H1 (cell line): ENCODE data around the gene ADK. TPM values are rescaled to one million over a fixed set of nuclear protein-coding genes. Genes with fewer than 3 reads are reported as not detected.

Source experiments
- EGR1 ChIP-seq: IDR thresholded peaks from 2 replicates; pipeline ENCODE4 v1.6.1; 2011; ENCODE audit warnings: low read depth, low read length, borderline replicate concordance
- RBBP5 ChIP-seq: IDR thresholded peaks from 2 replicates; pipeline ENCODE4 v1.7.1; 2012; ENCODE audit warnings: low read depth, mild to moderate bottlenecking, inconsistent platforms, low read length, moderate library complexity, borderline replicate concordance
- SUZ12 ChIP-seq: fragments of 200-600 bp; sonication (generic); IDR thresholded peaks from 2 replicates; pipeline ENCODE4 v1.6.1; 2012; ENCODE audit warnings: mild to moderate bottlenecking, inconsistent platforms, low read length, moderate library complexity, mixed read lengths
- YY1 ChIP-seq: IDR thresholded peaks from 2 replicates; pipeline ENCODE4 v1.6.1; 2011; ENCODE audit warnings: low read depth, mild to moderate bottlenecking, low read length
- polyA plus RNA-seq, 7 experiments: library from polyadenylated mRNA; depleted of rRNA in 3 of 7; stranded (reverse) in 5 of 7; unstranded in 2 of 7; fragments of >200 nt in 5 of 7; fragments of 200-250 nt in 2 of 7; gene quantifications; 1 replicate in 5 of 7; 2 replicates in 1 of 7; 4 replicates in 1 of 7; pipeline versions ENCODE4 v1.2.1 to v1.2.3, GENCODE V29; 2011 to 2013; ENCODE audit warnings: missing spikeins in 2 of 7, mixed read lengths in 2 of 7
- total RNA-seq: library from RNA; stranded (reverse); fragmentation: NEBNext Ultra II Directional; extraction: Animal tissue kit (Norgen Biotek cat#: 25700); gene quantifications from 2 replicates; pipeline ENCODE4 v1.2.1, GENCODE V29; 2021
- TF ChIP-seq, protein P1 (sequence below): fragments of 300-600 bp; sonication (generic); IDR thresholded peaks from 2 replicates; pipeline ENCODE4 v1.7.1; 2012; ENCODE audit warnings: low read length, moderate library complexity, mild to moderate bottlenecking, inconsistent platforms; ENCODE audit not compliant: insufficient replicate concordance

Gene ADK
- total and polyA plus RNA-seq, 2 of the 8 experiments (the other 6 are each of a cell fraction or from before 2014, with no cell fraction given) = 12.3 to 42.4 TPM

DNA sequence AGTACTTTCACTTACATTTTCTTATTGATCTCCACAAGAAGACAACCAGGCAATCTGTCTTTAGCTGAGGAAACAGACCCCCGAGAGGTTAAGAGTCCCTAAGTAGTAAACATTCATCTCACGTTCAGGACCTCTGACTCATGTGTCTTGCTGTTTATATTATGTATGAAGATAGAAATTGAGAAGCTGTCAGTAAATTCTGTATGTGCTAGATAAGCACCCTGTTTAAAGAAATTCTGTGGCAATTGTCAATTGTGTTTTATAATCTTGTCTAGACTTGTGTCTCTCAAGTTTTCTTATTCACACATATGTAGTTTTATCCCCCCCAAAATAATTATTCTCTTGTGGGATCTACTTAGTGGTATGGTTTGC lies 14.5 kb downstream of the ADK start (continued):
- TF ChIP-seq, protein P1, sequence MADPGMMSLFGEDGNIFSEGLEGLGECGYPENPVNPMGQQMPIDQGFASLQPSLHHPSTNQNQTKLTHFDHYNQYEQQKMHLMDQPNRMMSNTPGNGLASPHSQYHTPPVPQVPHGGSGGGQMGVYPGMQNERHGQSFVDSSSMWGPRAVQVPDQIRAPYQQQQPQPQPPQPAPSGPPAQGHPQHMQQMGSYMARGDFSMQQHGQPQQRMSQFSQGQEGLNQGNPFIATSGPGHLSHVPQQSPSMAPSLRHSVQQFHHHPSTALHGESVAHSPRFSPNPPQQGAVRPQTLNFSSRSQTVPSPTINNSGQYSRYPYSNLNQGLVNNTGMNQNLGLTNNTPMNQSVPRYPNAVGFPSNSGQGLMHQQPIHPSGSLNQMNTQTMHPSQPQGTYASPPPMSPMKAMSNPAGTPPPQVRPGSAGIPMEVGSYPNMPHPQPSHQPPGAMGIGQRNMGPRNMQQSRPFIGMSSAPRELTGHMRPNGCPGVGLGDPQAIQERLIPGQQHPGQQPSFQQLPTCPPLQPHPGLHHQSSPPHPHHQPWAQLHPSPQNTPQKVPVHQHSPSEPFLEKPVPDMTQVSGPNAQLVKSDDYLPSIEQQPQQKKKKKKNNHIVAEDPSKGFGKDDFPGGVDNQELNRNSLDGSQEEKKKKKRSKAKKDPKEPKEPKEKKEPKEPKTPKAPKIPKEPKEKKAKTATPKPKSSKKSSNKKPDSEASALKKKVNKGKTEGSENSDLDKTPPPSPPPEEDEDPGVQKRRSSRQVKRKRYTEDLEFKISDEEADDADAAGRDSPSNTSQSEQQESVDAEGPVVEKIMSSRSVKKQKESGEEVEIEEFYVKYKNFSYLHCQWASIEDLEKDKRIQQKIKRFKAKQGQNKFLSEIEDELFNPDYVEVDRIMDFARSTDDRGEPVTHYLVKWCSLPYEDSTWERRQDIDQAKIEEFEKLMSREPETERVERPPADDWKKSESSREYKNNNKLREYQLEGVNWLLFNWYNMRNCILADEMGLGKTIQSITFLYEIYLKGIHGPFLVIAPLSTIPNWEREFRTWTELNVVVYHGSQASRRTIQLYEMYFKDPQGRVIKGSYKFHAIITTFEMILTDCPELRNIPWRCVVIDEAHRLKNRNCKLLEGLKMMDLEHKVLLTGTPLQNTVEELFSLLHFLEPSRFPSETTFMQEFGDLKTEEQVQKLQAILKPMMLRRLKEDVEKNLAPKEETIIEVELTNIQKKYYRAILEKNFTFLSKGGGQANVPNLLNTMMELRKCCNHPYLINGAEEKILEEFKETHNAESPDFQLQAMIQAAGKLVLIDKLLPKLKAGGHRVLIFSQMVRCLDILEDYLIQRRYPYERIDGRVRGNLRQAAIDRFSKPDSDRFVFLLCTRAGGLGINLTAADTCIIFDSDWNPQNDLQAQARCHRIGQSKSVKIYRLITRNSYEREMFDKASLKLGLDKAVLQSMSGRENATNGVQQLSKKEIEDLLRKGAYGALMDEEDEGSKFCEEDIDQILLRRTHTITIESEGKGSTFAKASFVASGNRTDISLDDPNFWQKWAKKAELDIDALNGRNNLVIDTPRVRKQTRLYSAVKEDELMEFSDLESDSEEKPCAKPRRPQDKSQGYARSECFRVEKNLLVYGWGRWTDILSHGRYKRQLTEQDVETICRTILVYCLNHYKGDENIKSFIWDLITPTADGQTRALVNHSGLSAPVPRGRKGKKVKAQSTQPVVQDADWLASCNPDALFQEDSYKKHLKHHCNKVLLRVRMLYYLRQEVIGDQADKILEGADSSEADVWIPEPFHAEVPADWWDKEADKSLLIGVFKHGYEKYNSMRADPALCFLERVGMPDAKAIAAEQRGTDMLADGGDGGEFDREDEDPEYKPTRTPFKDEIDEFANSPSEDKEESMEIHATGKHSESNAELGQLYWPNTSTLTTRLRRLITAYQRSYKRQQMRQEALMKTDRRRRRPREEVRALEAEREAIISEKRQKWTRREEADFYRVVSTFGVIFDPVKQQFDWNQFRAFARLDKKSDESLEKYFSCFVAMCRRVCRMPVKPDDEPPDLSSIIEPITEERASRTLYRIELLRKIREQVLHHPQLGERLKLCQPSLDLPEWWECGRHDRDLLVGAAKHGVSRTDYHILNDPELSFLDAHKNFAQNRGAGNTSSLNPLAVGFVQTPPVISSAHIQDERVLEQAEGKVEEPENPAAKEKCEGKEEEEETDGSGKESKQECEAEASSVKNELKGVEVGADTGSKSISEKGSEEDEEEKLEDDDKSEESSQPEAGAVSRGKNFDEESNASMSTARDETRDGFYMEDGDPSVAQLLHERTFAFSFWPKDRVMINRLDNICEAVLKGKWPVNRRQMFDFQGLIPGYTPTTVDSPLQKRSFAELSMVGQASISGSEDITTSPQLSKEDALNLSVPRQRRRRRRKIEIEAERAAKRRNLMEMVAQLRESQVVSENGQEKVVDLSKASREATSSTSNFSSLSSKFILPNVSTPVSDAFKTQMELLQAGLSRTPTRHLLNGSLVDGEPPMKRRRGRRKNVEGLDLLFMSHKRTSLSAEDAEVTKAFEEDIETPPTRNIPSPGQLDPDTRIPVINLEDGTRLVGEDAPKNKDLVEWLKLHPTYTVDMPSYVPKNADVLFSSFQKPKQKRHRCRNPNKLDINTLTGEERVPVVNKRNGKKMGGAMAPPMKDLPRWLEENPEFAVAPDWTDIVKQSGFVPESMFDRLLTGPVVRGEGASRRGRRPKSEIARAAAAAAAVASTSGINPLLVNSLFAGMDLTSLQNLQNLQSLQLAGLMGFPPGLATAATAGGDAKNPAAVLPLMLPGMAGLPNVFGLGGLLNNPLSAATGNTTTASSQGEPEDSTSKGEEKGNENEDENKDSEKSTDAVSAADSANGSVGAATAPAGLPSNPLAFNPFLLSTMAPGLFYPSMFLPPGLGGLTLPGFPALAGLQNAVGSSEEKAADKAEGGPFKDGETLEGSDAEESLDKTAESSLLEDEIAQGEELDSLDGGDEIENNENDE = no peak
- no peak for TF ChIP-seq EGR1
- no peak for TF ChIP-seq RBBP5
- no peak for TF ChIP-seq YY1
- no peak for TF ChIP-seq SUZ12
